ENCODE measurements around the gene B4GALT5.
"Not testable (repeated sequence)": the region's sequence is repeated elsewhere in the genome, so short reads cannot be mapped to it uniquely, and the experiment has no call there.

DNA sequence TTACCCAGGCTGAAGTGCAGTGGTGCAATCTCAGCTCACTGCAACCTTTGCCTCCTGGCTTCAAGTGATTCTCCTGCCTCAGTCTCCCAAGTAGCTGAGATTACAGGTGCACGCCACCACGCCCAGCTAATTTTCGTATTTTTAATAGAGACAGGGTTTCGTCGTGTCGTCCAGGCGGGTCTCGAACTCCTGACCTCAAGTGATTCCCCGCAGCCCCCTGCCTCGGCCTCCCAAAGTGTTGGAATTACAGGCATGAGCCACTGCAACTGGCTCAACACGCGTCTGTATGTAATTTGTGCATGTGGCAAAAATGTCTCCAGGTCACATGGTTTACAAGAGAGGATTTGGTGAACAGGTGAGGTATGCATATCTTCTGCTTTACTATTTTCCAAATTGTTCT lies 7.6 kb upstream of the B4GALT5 start:
- TF ChIP-seq, protein P1, sequence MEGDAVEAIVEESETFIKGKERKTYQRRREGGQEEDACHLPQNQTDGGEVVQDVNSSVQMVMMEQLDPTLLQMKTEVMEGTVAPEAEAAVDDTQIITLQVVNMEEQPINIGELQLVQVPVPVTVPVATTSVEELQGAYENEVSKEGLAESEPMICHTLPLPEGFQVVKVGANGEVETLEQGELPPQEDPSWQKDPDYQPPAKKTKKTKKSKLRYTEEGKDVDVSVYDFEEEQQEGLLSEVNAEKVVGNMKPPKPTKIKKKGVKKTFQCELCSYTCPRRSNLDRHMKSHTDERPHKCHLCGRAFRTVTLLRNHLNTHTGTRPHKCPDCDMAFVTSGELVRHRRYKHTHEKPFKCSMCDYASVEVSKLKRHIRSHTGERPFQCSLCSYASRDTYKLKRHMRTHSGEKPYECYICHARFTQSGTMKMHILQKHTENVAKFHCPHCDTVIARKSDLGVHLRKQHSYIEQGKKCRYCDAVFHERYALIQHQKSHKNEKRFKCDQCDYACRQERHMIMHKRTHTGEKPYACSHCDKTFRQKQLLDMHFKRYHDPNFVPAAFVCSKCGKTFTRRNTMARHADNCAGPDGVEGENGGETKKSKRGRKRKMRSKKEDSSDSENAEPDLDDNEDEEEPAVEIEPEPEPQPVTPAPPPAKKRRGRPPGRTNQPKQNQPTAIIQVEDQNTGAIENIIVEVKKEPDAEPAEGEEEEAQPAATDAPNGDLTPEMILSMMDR (IDR thresholded peaks at IDR 0.05; ENCODE audit: insufficient read depth, low read length), result not testable (repeated sequence)
- not testable (repeated sequence) for TF ChIP-seq POLR2AphosphoS5 (IDR thresholded peaks at IDR 0.05; ENCODE audit: low read depth)
